ENCODE data around the gene CYP3A7.
"Not testable (repeated sequence)": the region's sequence is repeated elsewhere in the genome, so short reads cannot be mapped to it uniquely, and the experiment has no call there.

Gene CYP3A7

DNA sequence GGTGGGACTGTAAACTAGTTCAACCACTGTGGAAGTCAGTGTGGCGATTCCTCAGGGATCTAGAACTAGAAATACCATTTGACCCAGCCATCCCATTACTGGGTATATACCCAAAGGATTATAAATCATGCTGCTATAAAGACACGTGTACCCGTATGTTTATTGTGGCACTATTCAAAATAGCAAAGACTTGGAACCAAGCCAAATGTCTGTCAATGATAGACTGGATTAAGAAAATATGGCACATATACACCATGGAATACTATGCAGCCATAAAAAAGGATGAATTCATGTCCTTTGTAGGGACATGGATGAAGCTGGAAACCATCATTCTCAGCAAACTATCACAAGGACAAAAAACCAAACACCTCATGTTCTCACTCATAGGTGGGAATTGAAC, 11.9 kb upstream of the CYP3A7 start:
- DNase-seq; in situ Hi-C loops (cut with HindIII; ENCODE audit: low pct_ligation_motif_present, low pct_unique_long_range_greater_than_20kb, low sequenced_read_pairs): not testable (repeated sequence)

DNA sequence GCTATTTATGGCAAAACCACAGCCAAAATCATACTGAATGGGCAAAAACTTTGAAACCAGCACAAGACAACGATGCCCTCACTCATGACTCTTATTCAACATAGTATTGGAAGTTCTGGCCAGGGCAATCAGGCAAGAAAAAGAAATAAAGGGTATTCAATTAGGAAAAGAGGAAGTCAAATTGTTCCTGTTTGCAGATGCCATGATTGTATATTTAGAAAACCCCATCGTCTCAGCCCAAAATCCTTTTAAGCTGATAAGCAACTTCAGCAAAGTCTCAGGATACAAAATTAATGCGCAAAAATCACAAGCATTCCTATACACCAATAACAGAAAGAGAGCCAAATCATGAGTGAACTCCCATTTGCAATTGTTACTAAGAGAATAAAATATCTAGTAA, 10.4 kb upstream of the CYP3A7 start:
- in situ Hi-C loops (cut with HindIII; ENCODE audit: low pct_ligation_motif_present, low pct_unique_long_range_greater_than_20kb, low sequenced_read_pairs); DNase-seq: not testable (repeated sequence)

GRCh38 chr7:99742737-99743394, 7.9 kb upstream of the CYP3A7 start:
- in situ Hi-C loops (cut with HindIII; ENCODE audit: low pct_ligation_motif_present, low pct_unique_long_range_greater_than_20kb, low sequenced_read_pairs) = no loop called here
- DNase-seq = no peak

GRCh38 chr7:99741441-99741795, 6.4 kb upstream of the CYP3A7 start:
- in situ Hi-C loops (cut with HindIII; ENCODE audit: low pct_ligation_motif_present, low pct_unique_long_range_greater_than_20kb, low sequenced_read_pairs) = no loop called here
- DNase-seq = no peak

DNA sequence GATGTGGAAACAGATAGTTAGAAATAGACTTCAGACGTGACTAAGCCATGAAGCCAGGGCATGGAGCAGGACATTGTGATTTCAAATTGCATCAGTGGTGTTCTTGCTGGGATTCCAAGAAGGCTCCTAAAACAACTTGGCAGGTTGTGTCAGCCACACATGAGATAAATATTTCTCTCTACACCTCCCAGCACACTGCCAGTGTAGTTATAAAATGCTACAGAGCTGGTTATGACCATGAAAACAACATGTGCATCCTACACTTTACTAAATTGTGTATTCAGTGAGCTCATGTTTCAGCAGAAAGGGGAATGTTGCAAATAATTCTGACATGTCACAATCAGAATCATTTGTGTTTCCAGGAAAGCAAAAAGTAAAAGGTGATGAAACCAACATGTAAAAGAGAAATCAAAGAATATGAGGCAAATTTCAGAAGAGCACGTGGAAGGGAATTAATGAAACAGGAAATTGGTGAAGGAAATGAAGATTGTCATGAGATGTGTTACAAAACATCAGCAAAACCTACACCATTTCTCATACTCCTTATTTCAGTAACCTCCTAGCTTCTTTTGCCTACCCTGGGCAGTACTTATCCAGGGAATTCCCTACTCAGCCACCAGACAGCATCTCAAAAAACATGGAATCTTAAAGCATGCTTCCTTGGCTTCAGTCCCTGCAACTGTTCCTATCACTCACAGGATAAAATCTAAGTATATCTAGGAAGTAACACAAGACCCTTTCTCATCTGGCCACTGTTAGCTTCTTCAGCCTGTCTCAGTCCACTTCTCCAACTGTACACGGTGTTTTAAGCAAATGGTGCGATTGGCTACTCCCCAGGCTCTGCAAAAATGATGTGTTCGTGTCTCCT, 5.8 kb upstream of the CYP3A7 start:
- no peak for DNase-seq
- in situ Hi-C loops (cut with HindIII; ENCODE audit: low pct_ligation_motif_present, low pct_unique_long_range_greater_than_20kb, low sequenced_read_pairs) = no loop called here

DNA sequence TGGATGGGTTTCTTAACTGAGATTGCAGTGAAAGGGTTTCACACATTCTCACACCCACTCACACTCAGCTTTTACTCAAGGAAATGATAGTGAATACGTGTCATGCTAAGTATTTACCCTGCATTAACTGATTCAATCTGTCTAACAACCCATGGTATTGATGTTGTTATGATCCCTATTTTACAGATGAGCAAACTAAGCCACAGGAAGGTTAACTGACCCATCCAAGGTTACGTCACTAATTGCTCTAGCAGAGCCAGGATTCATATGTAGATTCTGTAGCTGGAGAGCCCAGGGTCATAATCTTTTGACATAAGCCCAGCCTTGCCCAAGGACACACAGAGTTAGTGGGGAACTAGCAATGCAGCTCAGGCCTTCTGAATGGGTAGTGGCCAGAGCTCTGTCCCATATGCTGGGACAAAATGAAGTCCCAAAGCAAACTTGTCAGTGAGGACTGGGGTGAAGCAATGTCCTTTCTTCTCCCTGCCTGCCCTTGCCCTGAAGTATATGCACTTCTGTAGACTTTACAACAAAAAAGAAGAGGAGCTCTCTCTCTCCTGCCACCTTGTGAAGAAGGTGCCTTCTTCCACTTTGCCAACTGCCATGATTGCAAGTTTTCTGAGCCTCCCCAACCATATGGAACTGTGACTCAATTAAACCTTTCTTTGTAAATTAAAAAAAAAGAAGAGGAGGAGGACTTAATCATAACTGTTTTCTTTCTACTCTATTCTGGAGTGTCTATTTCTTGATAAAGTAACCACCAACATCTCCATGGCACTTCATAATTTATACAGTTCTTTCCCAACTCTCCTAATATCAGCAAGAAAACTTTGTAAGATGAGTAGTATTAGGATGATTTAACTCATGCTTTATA, 4.9 kb upstream of the CYP3A7 start:
- no peak for DNase-seq
- in situ Hi-C loops (cut with HindIII; ENCODE audit: low pct_ligation_motif_present, low pct_unique_long_range_greater_than_20kb, low sequenced_read_pairs) = no loop called here

GRCh38 chr7:99737726-99738125, 2.7 kb upstream of the CYP3A7 start:
- in situ Hi-C loops (cut with HindIII; ENCODE audit: low pct_ligation_motif_present, low pct_unique_long_range_greater_than_20kb, low sequenced_read_pairs) = no loop called here

GRCh38 chr7:99736667-99737066, 1.7 kb upstream of the CYP3A7 start:
- in situ Hi-C loops (cut with HindIII; ENCODE audit: low pct_ligation_motif_present, low pct_unique_long_range_greater_than_20kb, low sequenced_read_pairs); DNase-seq: not testable (repeated sequence)

More at GRCh38 chr7:99737726-99738125, 2.7 kb upstream of the CYP3A7 start:
- no peak for DNase-seq

DNA sequence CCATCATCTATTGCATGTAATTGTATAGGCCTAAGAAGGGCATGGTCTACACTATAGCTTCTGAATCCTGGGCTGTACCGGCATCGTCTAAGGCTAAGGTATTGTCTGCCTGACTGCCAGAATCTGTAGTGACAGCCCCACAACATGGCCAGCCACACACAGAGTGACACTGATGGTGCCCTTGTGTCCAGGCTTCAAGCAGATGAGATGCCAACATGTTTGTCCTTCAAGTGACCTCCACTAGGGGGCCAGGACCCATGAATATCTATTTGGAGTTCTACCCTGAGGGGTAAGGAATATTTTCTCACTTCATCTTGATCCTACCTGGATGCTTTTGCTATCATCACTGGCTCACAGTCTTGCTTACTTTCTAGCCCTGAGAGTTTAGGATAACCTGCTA, 1.5 kb downstream of the CYP3A7 start:
- DNase-seq = peak; percentile 36
- in situ Hi-C loops (cut with HindIII; ENCODE audit: low pct_ligation_motif_present, low pct_unique_long_range_greater_than_20kb, low sequenced_read_pairs) = no loop called here

- in situ Hi-C loops (cut with HindIII; ENCODE audit: low pct_ligation_motif_present, low pct_unique_long_range_greater_than_20kb, low sequenced_read_pairs) = no loop called here
- no peak for DNase-seq
Measured at GRCh38 chr7:99733003-99733402, 2.0 kb downstream of the CYP3A7 start.

DNA sequence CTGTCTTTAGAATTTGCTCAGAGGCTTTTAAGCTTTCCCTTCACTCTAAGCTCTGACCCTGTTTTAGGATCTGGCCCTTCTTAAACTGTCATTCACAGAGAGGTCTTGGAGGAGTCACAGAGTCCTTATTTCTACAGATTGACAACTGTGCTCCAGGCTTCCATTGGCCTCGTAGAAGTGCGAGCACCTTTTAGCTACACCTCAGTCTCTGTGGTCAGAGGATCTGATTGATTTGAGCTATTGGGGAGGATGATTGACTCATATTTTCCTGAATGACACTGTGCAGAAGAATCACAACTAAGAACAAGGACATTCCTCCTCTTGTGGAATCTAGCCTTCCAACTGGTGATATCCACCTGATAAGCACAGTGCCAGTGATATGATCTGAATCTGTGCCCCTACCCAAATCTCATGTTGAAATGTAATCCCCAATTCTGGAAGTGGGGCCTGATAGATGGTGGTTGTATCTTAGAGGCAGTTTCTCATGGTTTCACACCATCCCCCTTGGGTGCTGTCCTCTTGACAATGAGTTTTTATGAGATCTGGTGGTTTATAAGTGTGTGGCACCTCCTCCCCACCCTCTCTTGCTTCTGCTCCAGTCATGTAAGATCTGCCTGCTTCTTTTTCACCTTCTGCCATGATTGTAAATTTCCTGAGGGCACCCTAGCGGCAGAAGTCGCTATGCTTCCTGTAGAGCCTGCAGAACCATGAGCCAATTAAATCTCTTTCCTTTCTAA, 3.2 kb downstream of the CYP3A7 start:
- in situ Hi-C loops (cut with HindIII; ENCODE audit: low pct_ligation_motif_present, low pct_unique_long_range_greater_than_20kb, low sequenced_read_pairs) = no loop called here

DNA sequence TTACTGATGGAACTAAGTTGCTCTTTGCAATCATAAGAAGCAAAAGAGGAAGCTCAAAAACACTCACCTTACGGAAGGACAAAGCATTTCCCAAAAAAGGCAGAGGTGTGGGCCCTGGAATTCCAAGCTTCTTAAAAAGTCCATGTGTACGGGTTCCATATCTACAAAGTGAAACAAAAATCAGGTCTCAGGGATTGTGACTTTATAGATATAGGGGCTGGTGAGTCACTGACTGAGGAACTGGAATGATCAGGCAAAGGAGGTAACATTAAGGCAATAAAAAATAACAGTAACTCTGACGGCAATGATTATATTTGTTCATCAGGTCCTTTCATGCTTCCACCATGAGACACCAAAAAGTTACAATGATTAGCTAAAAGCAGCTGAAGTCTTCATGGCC, 4.0 kb downstream of the CYP3A7 start:
- in situ Hi-C loops (cut with HindIII; ENCODE audit: low pct_ligation_motif_present, low pct_unique_long_range_greater_than_20kb, low sequenced_read_pairs) = no loop called here
- DNase-seq = no peak

More for the DNA sequence above, 3.2 kb downstream of the CYP3A7 start:
- DNase-seq = no peak

- in situ Hi-C loops (cut with HindIII; ENCODE audit: low pct_ligation_motif_present, low pct_unique_long_range_greater_than_20kb, low sequenced_read_pairs) = no loop called here
- DNase-seq = no peak
Measured at GRCh38 chr7:99730238-99730810, 4.7 kb downstream of the CYP3A7 start.

DNA sequence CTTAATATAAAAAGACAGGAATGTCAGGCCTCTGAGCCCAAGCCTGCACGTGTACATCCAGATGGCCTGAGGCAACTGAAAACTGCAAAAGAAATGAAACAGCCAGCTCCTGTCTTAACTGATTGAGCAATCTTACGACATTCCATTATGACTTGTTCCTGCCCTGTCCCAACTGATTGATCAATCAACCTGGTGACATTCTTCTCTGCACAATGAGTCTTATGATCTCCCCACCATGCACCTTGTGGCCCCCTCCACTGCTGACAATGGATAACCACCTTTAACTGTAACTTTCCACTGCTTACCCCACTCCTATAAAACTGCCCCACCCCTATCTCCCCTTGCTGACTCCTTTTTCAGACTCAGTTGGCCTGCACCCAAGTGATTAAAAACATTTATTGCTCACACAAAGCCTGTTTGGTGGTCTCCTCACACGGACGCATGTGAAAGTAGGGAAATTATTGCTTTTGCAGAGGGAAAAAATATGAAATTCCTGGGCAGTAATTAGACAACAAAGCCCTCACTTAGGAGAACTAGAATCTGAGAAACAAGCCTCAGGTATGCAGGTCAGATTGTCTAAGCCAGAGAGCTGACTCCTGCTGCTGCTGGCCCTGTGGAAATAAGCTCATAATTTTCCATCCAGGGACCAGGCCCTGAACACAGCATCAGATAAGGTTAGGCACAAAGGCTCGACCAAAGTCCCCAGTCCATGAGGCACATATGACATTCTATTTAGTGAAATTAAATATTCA, 5.3 kb downstream of the CYP3A7 start:
- DNase-seq = no peak
- in situ Hi-C loops (cut with HindIII; ENCODE audit: low pct_ligation_motif_present, low pct_unique_long_range_greater_than_20kb, low sequenced_read_pairs) = no loop called here

GRCh38 chr7:99728615-99729014, 6.4 kb downstream of the CYP3A7 start:
- DNase-seq = no peak
- in situ Hi-C loops (cut with HindIII; ENCODE audit: low pct_ligation_motif_present, low pct_unique_long_range_greater_than_20kb, low sequenced_read_pairs) = no loop called here

GRCh38 chr7:99723201-99723600, 11.8 kb downstream of the CYP3A7 start:
- DNase-seq; in situ Hi-C loops (cut with HindIII; ENCODE audit: low pct_ligation_motif_present, low pct_unique_long_range_greater_than_20kb, low sequenced_read_pairs): not testable (repeated sequence)

- in situ Hi-C loops (cut with HindIII; ENCODE audit: low pct_ligation_motif_present, low pct_unique_long_range_greater_than_20kb, low sequenced_read_pairs) = no loop called here
- DNase-seq = no peak
Measured at GRCh38 chr7:99720800-99721595, 14.0 kb downstream of the CYP3A7 start.

Data from ACHN (cell line).